SK-N-MC (cell line): ENCODE data around the gene PMPCB.
"Not testable (repeated sequence)": the region's sequence is repeated elsewhere in the genome, so short reads cannot be mapped to it uniquely, and the experiment has no call there.

Source experiments
- DNase-seq: peaks from one replicate; pipeline ENCODE4 v3.0.0-alpha.2; 2011; ENCODE audit warnings: low read depth, low spot score
- H3K27ac ChIP-seq: fragments of 200-600 bp; sonication (generic); 2 replicates; pipeline ENCODE4 v1.5.1; 2016; ENCODE audit warnings: mixed run types
- H3K36me3 ChIP-seq: fragments of 200-600 bp; sonication (generic); 2 replicates; pipeline ENCODE4 v1.6.1; 2017; ENCODE audit warnings: antibody characterized with exemption, low read length, mixed read lengths; ENCODE audit not compliant: insufficient read depth
- H3K4me3 ChIP-seq: fragments of 200-600 bp; sonication (generic); 2 replicates; pipeline ENCODE4 v1.5.1; 2016
- H3K9ac ChIP-seq: fragments of 200-600 bp; sonication (generic); 2 replicates; pipeline ENCODE4 v1.8.0; 2017; ENCODE audit warnings: mixed run types, mixed read lengths; ENCODE audit not compliant: insufficient read length
- H3K9me3 ChIP-seq: fragments of 200-600 bp; sonication (generic); 2 replicates; pipeline ENCODE4 v1.6.1; 2017; ENCODE audit warnings: low read depth, mild to moderate bottlenecking, antibody characterized with exemption, low read length, moderate library complexity, mixed read lengths
- EZH2 ChIP-seq: fragments of 200-600 bp; sonication (generic); IDR thresholded peaks from one replicate; pipeline ENCODE4 v1.6.1; 2017; ENCODE audit warnings: antibody characterized with exemption
- FOXP2 ChIP-seq: optimal IDR thresholded peaks from 2 replicates; pipeline ENCODE3; 2011; ENCODE audit warnings: mild to moderate bottlenecking, moderate library complexity; ENCODE audit not compliant: insufficient read depth; ENCODE audit errors: extremely low read length, control extremely low read depth
- POLR2AphosphoS5 ChIP-seq: IDR thresholded peaks from 2 replicates; pipeline ENCODE4 v1.6.1; 2012; ENCODE audit warnings: mild to moderate bottlenecking, low read depth, low read length, borderline replicate concordance

The PMPCB gene

GRCh38 chr7:103296901-103297836, at the start of gene PMPCB:
Gene PMPCB, plus strand, starts transcription at chr7:103297435. Its CDS starts 25 bp downstream, at chr7:103297460.
- 0 out of 2 replicates have a peak within 1 kb of the TSS, but pooled peaks have one; percentile 49 for H3K27ac ChIP-seq
- TF ChIP-seq POLR2AphosphoS5 (peak; percentile 85), FOXP2 (peak; percentile 78), EZH2 (no peak)
- H3K9me3 ChIP-seq, result no peaks in the 10 kb centered on the region
- peaks cover 36% of the 10 kb centered on the region for H3K36me3 ChIP-seq
- H3K4me3 ChIP-seq, result peak within 1 kb of the TSS; percentile 97
- peak within 1 kb of the TSS; percentile 93 for H3K9ac ChIP-seq
- peak; percentile 65 for DNase-seq

DNA sequence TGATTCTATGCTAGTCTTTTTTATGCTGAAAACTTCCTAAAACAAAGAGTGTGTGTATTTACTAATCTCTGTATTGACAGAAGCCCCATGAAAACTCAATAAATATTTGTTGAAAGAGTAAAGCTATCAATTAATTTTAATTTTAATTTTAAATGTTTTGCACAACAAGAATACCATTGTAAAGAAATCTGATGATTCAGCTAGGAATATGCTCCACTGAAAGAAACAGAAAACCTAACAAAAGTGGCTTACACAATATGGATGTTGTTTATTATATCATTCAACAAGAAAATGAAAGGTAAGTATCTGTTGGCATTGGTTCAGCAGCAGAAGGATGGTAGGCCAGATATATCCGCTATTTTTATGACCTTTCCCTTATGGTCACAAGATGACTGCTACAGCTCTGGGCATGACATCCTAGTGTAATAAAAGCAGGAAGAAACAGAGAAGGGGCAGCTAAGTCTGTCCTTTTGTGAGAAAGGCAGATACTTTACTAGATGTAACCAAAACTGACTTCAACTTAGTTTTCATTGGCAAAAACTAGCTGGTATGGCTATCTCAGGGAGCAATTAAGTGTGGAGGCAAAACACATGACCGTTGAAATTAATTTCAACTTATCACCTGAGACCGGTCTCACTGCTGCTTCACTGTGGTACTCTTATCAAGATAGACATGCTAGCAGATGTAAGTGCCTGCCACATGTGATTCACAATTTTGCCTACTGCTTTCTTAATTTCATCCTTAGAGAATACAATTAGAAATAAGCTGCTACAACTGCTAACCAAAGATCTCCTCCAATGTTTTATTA, 43.3 kb upstream of the PMPCB start:
- not testable (repeated sequence) for H3K9me3 ChIP-seq, H3K9ac ChIP-seq, DNase-seq, H3K27ac ChIP-seq, H3K36me3 ChIP-seq, H3K4me3 ChIP-seq

GRCh38 chr7:103264054-103264453, 33.2 kb upstream of the PMPCB start:
- H3K9me3 ChIP-seq, H3K36me3 ChIP-seq, H3K27ac ChIP-seq, DNase-seq, H3K4me3 ChIP-seq, H3K9ac ChIP-seq: not testable (repeated sequence)

DNA sequence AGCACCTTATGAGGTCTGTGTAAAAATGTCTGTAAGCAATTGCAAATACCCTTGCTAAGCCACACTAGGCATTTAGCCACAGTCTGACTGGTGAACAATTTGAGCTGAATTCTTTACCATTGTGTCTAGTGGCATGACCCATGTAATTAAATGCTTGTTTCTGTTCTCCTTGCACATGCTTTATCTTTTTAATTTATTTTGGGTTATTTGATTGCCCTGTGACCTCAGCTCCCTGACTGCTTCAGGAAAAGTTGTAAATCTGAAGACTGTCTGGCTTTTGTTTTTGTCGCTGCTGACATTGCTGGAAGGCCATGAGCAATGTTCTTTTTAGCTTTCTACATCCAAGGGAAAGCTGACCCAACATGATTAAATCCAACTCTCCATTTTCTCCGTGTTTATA, 31.0 kb upstream of the PMPCB start:
- H3K27ac ChIP-seq, H3K4me3 ChIP-seq, DNase-seq, H3K9ac ChIP-seq, H3K9me3 ChIP-seq, H3K36me3 ChIP-seq: not testable (repeated sequence)

GRCh38 chr7:103273374-103273773, 23.9 kb upstream of the PMPCB start:
- H3K4me3 ChIP-seq, H3K9ac ChIP-seq, H3K27ac ChIP-seq, H3K9me3 ChIP-seq, DNase-seq, H3K36me3 ChIP-seq: not testable (repeated sequence)

GRCh38 chr7:103274867-103275266, 22.4 kb upstream of the PMPCB start:
- DNase-seq, H3K36me3 ChIP-seq, H3K4me3 ChIP-seq, H3K27ac ChIP-seq, H3K9me3 ChIP-seq, H3K9ac ChIP-seq: not testable (repeated sequence)

- peak overlapping the region; percentile 35; the same call in 1 of the 2 replicates for H3K4me3 ChIP-seq
- not testable (repeated sequence) for H3K9ac ChIP-seq, DNase-seq, H3K36me3 ChIP-seq, H3K27ac ChIP-seq, H3K9me3 ChIP-seq
These were observed 19.0 kb upstream of the PMPCB start for GRCh38 chr7:103278195-103278594.

DNA sequence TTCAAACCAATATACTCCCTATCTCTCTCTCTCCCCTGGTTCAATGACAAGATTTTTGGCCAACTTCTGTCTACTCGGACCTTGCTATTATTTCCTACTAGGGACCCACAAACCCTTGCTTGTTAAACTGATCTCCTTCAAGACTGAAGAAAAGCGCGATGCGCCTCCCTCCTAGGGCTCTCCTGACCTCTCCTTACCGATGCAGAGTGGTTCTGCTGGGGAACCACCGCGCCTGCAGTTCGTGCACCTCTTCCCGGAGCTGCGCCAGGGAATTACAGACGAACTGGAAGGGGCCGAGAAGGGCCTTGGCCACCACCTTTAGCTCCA, 17.6 kb upstream of the PMPCB start:
- not testable (repeated sequence) for DNase-seq, H3K27ac ChIP-seq, H3K36me3 ChIP-seq, H3K9me3 ChIP-seq
- Histone ChIP-seq H3K9ac (peak overlapping the region; percentile 85), H3K4me3 (peak overlapping the region; percentile 93)

GRCh38 chr7:103279963-103280802, 17.1 kb upstream of the PMPCB start:
- H3K9ac ChIP-seq, result peak overlapping the region; percentile 85
- not testable (repeated sequence) for H3K27ac ChIP-seq, H3K9me3 ChIP-seq, H3K36me3 ChIP-seq, DNase-seq
- H3K4me3 ChIP-seq, result peak overlapping the region; percentile 93
- peak; percentile 46; the same call in 1 of the 2 replicates for TF ChIP-seq POLR2AphosphoS5

DNA sequence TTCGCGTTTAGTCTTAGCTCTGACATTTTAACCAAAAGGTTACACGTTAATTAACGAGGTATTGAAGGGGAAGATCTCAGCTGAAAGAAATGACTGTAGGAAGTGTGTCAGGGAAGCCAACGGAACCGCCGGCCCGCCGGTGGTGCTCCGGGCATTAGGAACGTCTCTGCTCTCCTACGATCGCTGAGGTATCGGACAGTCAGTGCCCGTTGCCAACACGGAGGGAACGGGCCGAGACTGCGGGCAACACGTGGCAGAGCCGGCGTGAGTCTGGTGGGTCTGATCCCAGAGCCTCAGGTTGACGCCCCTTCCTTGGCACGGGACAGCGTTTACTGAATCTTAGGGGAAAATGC, 16.5 kb upstream of the PMPCB start:
- H3K4me3 ChIP-seq, result peak overlapping the region; percentile 93
- H3K27ac ChIP-seq, DNase-seq, H3K9me3 ChIP-seq, H3K9ac ChIP-seq, H3K36me3 ChIP-seq: not testable (repeated sequence)

GRCh38 chr7:103282802-103283427, 14.3 kb upstream of the PMPCB start:
- H3K9ac ChIP-seq, H3K4me3 ChIP-seq, H3K36me3 ChIP-seq, H3K27ac ChIP-seq, H3K9me3 ChIP-seq, DNase-seq: not testable (repeated sequence)
